Measurements from ENCODE around the gene FLNB. TPM values are rescaled to one million over a fixed set of nuclear protein-coding genes. Genes with fewer than 3 reads are reported as not detected.

FLNB gene
- total RNA-seq, 2 experiments from 2014 or later, result 47.7 to 48.0 TPM

DNA sequence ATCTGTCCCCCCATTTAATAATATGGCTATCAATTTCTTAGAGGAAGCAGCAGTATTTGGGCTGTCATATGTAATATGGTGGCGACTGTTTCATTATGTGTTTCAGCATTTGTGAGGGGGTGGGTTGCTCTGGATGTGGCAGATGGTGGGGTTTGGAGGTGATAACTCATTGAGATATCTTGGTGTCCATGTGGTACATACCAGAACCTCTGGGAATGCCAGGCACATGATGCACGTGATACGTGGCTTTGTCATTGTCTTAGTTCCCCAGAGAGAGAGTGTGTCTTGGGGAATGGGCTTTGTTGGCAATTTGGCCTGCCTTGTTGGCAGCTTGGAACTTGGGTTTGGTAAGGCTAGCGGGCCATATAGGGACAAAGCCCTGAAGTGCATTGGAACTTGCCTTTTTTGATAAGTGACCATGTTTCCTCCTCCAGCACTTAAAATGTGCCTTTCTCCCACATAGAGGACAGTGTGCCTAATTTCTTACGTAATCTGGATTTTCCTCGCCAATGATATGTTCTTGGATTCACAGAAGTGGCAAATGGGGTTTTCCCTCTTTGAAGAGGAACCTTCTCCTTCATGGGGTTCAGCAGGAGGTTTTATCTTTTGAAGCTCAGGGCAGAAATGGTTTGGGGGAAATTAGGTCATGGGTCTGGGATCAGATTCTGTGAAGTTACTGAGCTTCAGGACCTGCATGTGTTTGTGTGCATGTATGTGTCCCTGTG is 123.0 kb downstream of the FLNB start:
- intact Hi-C loops (cut with micrococcal nuclease), result no loop called here
- Mint-ChIP-seq H3K27me3 (ENCODE audit: low read depth) (no peaks in the 10 kb centered on the region), H3K27ac (no peak overlapping the region), H3K4me3 (no peak overlapping the region), H3K4me1 (ENCODE audit: low read depth) (no peaks in the 10 kb centered on the region), H3K9me3 (no peaks in the 10 kb centered on the region), H3K36me3 (ENCODE audit: low read depth) (peaks cover 43% of the 10 kb centered on the region)
- no peak for DNase-seq
- CTCF ChIA-PET, result interaction anchor here (0.6 to 1.4 kb wide), 3 partner anchors 7 to 1024 kb away, joined by 3 to 6 read pairs (median 3); no protein-coding TSS in a partner anchor

GRCh38 chr3:58132850-58133249 is 124.6 kb downstream of the FLNB start:
- no peak overlapping the region for H3K4me3 Mint-ChIP-seq
- H3K27me3 Mint-ChIP-seq (ENCODE audit: low read depth), result no peaks in the 10 kb centered on the region
- no peak for DNase-seq
- no peak overlapping the region for H3K27ac Mint-ChIP-seq
- H3K36me3 Mint-ChIP-seq (ENCODE audit: low read depth), result peaks cover 44% of the 10 kb centered on the region
- intact Hi-C loops (cut with micrococcal nuclease), result no loop called here
- no peaks in the 10 kb centered on the region for H3K9me3 Mint-ChIP-seq
- CTCF ChIA-PET, result interaction anchor here (1.8 kb wide), 1 partner anchor 34 kb away, joined by 7 read pairs; no protein-coding TSS in a partner anchor
- H3K4me1 Mint-ChIP-seq (ENCODE audit: low read depth), result no peaks in the 10 kb centered on the region

DNA sequence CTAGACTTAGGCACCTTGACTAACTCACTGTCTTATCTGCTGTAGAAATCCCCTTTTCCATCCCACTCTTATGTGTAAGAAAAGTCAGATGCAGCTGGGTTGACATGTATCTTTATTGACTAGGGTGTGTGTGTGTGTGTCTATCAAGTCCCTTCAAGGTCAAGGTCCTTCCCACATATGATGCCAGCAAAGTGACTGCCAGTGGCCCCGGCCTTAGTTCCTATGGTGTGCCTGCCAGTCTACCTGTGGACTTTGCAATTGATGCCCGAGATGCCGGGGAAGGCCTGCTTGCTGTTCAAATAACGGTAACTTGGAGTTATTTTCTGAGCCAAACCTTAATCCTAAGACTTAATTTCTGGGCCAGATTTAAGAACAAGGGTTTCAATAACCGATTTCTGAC is 126.2 kb downstream of the FLNB start:
- CTCF ChIA-PET, result interaction anchor here (0.8 to 3.0 kb wide), 3 partner anchors 7 to 127 kb away, joined by 3 to 14 read pairs (median 8); no protein-coding TSS in a partner anchor
- Mint-ChIP-seq H3K27ac (no peak overlapping the region), H3K27me3 (ENCODE audit: low read depth) (no peaks in the 10 kb centered on the region), H3K9me3 (no peaks in the 10 kb centered on the region), H3K36me3 (ENCODE audit: low read depth) (peaks cover 37% of the 10 kb centered on the region), H3K4me3 (no peak overlapping the region), H3K4me1 (ENCODE audit: low read depth) (no peaks in the 10 kb centered on the region)
- intact Hi-C loops (cut with micrococcal nuclease), result no loop called here
- no peak for DNase-seq

DNA sequence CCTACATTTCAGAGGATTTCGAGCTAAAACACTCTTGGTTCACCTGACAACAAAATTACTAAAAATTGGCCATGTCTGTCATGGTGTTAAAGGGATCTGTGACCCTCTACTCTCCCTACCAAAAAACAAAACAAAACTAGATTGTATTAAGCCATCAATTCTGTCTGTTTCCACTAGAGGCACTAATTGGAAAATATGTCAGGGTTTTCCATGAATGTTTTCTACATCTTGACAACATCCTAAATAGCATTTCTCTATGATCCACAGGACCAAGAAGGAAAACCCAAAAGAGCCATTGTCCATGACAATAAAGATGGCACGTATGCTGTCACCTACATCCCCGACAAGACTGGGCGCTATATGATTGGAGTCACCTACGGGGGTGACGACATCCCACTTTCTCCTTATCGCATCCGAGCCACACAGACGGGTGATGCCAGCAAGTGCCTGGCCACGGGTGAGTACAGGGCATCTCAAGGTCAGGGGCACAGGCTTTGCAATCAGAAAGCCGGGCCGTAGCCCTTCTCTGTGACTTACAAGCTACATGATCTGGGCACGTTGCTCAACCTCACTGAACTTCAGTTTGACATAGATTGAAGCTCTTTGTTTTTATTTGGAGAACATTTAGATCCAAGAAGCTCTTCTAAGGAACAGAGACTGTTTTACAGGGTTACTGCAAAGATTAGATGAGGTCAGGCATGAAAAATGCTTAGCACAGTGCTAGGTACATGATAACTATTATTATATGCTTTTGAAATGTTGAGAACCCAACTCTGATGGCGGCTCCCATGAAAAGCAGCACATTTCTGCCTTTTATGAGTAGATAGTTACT is 127.7 kb downstream of the FLNB start:
- H3K27me3 Mint-ChIP-seq (ENCODE audit: low read depth), result no peaks in the 10 kb centered on the region
- no peaks in the 10 kb centered on the region for H3K9me3 Mint-ChIP-seq
- intact Hi-C loops (cut with micrococcal nuclease), result no loop called here
- H3K4me1 Mint-ChIP-seq (ENCODE audit: low read depth), result no peaks in the 10 kb centered on the region
- CTCF ChIA-PET, result interaction anchor here (0.6 to 3.0 kb wide), 3 partner anchors 31 to 129 kb away, joined by 3 to 14 read pairs (median 8); no protein-coding TSS in a partner anchor
- no peak overlapping the region for H3K27ac Mint-ChIP-seq
- H3K4me3 Mint-ChIP-seq, result no peak overlapping the region
- peaks cover 35% of the 10 kb centered on the region for H3K36me3 Mint-ChIP-seq (ENCODE audit: low read depth)
- no peak for DNase-seq

- DNase-seq, result no peak
- no peaks in the 10 kb centered on the region for H3K9me3 Mint-ChIP-seq
- H3K36me3 Mint-ChIP-seq (ENCODE audit: low read depth), result peaks cover 41% of the 10 kb centered on the region
- H3K27ac Mint-ChIP-seq, result peak overlapping the region; percentile 2
- no peaks in the 10 kb centered on the region for H3K27me3 Mint-ChIP-seq (ENCODE audit: low read depth)
- CTCF ChIA-PET, result interaction anchor here (0.5 to 3.0 kb wide), 2 partner anchors 54 to 130 kb away, joined by 3 to 8 read pairs; no protein-coding TSS in a partner anchor
- no peaks in the 10 kb centered on the region for H3K4me1 Mint-ChIP-seq (ENCODE audit: low read depth)
- intact Hi-C loops (cut with micrococcal nuclease), result no loop called here
- H3K4me3 Mint-ChIP-seq, result no peak overlapping the region
Observed at GRCh38 chr3:58137306-58137705, 129.1 kb downstream of the FLNB start.

- no peak overlapping the region for H3K27ac Mint-ChIP-seq
- H3K4me1 Mint-ChIP-seq (ENCODE audit: low read depth), result no peaks in the 10 kb centered on the region
- CTCF ChIA-PET, result no interaction called here
- no peaks in the 10 kb centered on the region for H3K9me3 Mint-ChIP-seq
- no peak overlapping the region for H3K4me3 Mint-ChIP-seq
- intact Hi-C loops (cut with micrococcal nuclease), result no loop called here
- H3K36me3 Mint-ChIP-seq (ENCODE audit: low read depth), result peaks cover 20% of the 10 kb centered on the region
- no peak for DNase-seq
- H3K27me3 Mint-ChIP-seq (ENCODE audit: low read depth), result no peaks in the 10 kb centered on the region
Observed at GRCh38 chr3:58141766-58142345, 133.6 kb downstream of the FLNB start.

DNA sequence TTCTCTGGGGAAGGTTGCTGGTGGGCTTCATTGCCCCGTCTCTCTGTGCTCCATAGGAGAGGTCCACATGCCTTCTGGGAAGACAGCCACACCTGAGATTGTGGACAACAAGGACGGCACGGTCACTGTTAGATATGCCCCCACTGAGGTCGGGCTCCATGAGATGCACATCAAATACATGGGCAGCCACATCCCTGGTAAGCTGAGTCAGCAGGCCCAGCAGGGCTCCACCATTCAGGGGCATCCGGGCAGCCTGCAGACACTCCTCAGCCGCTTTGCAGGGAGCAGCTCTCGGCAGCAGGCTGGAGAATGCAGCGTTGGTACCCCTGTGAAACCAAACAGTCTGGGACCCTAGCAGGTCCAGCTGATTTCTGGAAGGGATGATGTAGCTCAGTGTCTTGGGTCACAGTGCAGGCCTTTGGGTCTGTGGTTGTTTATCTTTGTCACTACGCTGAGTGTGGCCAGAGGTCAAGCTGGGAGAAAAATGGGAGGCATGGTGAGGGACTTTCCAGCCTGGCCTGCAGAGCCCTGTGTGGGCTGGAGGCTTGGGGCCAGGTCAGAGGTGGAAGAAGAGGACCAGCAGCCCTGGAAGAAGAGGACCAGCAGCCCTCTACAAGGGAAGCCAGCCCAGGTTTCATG is 135.3 kb downstream of the FLNB start:
- Mint-ChIP-seq H3K27ac (no peak overlapping the region), H3K4me3 (no peak overlapping the region), H3K4me1 (ENCODE audit: low read depth) (no peaks in the 10 kb centered on the region), H3K9me3 (no peaks in the 10 kb centered on the region), H3K36me3 (ENCODE audit: low read depth) (peaks cover 14% of the 10 kb centered on the region), H3K27me3 (ENCODE audit: low read depth) (no peaks in the 10 kb centered on the region)
- no peak for DNase-seq
- CTCF ChIA-PET, result no interaction called here
- intact Hi-C loops (cut with micrococcal nuclease), result no loop called here

DNA sequence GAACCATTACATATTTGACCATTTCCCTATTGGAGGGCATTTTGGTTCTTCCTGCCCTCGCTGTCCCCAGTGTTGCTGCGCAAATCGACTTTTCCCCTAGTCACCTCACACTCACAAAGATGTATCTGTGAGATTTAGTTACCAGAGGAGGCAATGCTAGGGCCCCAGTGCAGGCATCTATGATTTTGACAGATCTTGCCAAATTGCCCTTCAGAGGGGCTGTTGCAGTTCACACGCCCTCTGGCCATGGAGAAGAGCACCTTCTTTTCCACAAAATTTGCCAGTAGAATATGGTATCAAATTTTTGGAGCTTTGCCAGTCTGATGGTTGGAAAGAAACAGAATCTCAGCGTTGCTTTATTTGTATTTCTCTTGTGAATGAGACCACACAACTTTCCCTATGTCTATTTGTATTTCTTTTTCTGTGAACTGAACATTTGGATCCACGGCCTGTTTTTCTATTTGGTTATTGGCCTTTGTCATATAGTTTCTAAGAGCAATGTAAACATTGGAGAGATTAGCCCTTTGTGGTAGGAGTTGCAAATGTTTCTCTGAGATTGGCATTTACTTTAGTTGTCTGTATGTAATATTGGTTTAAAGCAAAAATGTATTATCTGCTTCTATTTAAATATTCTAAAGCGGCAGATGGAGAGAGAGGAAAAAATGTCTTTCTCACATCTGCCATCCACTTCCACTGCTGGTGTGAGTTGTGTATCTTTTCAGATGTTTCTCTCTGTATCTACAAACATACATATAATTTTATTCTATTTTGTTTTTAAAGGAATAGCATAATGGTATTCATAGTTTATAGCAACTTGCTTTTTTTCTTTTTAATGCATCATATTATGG is 136.5 kb downstream of the FLNB start:
- Mint-ChIP-seq H3K36me3 (ENCODE audit: low read depth) (peaks cover 19% of the 10 kb centered on the region), H3K27ac (no peak overlapping the region), H3K9me3 (no peaks in the 10 kb centered on the region), H3K27me3 (ENCODE audit: low read depth) (no peaks in the 10 kb centered on the region), H3K4me1 (ENCODE audit: low read depth) (no peaks in the 10 kb centered on the region), H3K4me3 (no peak overlapping the region)
- CTCF ChIA-PET, result no interaction called here
- intact Hi-C loops (cut with micrococcal nuclease), result no loop called here
- no peak for DNase-seq

DNA sequence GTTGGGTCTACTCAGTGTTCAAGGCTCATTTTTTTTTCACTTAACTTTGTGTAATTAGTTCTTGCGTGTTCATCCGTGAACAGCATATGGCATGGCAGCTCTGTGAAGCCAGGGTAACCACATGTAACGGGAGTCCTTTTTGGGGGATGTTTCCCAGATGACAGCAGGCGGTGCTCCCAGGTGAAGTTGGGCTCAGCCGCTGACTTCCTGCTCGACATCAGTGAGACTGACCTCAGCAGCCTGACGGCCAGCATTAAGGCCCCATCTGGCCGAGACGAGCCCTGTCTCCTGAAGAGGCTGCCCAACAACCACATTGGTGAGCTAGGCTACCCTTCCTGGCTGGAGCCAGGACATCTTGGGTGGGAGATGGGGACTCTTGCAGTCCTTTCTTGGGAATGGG is 139.8 kb downstream of the FLNB start:
- H3K27me3 Mint-ChIP-seq (ENCODE audit: low read depth), result no peaks in the 10 kb centered on the region
- DNase-seq, result no peak
- CTCF ChIA-PET, result no interaction called here
- H3K27ac Mint-ChIP-seq, result no peak overlapping the region
- H3K36me3 Mint-ChIP-seq (ENCODE audit: low read depth), result peaks cover 16% of the 10 kb centered on the region
- no peaks in the 10 kb centered on the region for H3K4me1 Mint-ChIP-seq (ENCODE audit: low read depth)
- no peaks in the 10 kb centered on the region for H3K9me3 Mint-ChIP-seq
- intact Hi-C loops (cut with micrococcal nuclease), result no loop called here
- no peak overlapping the region for H3K4me3 Mint-ChIP-seq

DNA sequence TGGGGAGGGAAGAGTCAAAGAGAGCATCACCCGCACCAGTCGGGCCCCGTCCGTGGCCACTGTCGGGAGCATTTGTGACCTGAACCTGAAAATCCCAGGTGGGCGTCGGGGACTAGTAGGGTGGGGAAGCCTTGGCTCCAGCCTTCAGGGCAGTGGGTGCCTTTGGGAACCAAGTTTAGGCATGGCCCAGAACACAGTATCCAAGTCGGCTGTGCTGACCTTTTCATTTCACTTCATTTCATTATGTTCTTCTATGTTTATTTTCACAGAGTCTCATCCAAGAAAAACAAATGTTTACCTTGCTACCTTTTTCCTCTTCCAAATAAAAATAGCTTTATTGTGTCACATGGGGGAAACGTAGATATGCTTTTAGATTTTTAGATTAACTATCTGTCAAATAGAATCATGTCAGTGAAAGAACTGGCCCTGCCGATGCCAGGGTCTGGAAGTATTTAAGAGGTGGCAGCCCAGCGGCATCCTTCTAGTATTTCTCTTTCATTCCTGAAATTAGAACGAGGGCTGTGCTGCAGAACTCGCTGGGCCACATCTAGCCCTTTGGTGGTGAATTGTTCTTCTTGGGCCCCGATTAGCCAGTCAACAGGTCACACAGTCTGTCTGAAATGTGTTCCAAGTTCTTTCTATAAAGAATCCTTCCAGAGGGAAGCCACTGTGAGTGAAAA is 142.0 kb downstream of the FLNB start:
- H3K27ac Mint-ChIP-seq, result no peak overlapping the region
- no peaks in the 10 kb centered on the region for H3K4me1 Mint-ChIP-seq (ENCODE audit: low read depth)
- no peaks in the 10 kb centered on the region for H3K9me3 Mint-ChIP-seq
- CTCF ChIA-PET, result interaction anchor here (1.8 kb wide), 1 partner anchor 16 kb away, joined by 5 read pairs; no protein-coding TSS in a partner anchor
- intact Hi-C loops (cut with micrococcal nuclease), result no loop called here
- no peak for DNase-seq
- H3K4me3 Mint-ChIP-seq, result no peak overlapping the region
- H3K36me3 Mint-ChIP-seq (ENCODE audit: low read depth), result peaks cover 21% of the 10 kb centered on the region
- H3K27me3 Mint-ChIP-seq (ENCODE audit: low read depth), result no peaks in the 10 kb centered on the region

GRCh38 chr3:58150810-58151199 is 142.6 kb downstream of the FLNB start:
- no peak overlapping the region for H3K4me3 Mint-ChIP-seq
- no peaks in the 10 kb centered on the region for H3K9me3 Mint-ChIP-seq
- peaks cover 23% of the 10 kb centered on the region for H3K36me3 Mint-ChIP-seq (ENCODE audit: low read depth)
- H3K27ac Mint-ChIP-seq, result no peak overlapping the region
- CTCF ChIA-PET, result interaction anchor here (0.6 to 1.8 kb wide), 2 partner anchors 16 to 415 kb away, joined by 3 to 5 read pairs; no protein-coding TSS in a partner anchor
- DNase-seq, result no peak
- no peaks in the 10 kb centered on the region for H3K4me1 Mint-ChIP-seq (ENCODE audit: low read depth)
- H3K27me3 Mint-ChIP-seq (ENCODE audit: low read depth), result no peaks in the 10 kb centered on the region
- intact Hi-C loops (cut with micrococcal nuclease), result no loop called here

All from activated naive CD4-positive, alpha-beta T cell treated with anti-CD3 and anti-CD28 coated beads for 36 hours (primary cell).